IPS-18a (cell line): Measurements from ENCODE around the gene MPL.

Source experiments
- H3K27ac ChIP-seq: one replicate; pipeline ENCODE4 v1.5.1; 2013; ENCODE audit warnings: low read length
- H3K27me3 ChIP-seq: one replicate; pipeline ENCODE4 v1.6.1; 2013; ENCODE audit warnings: mild to moderate bottlenecking, low read length; ENCODE audit not compliant: control insufficient read depth, insufficient read depth
- H3K36me3 ChIP-seq: one replicate; pipeline ENCODE4 v1.6.1; 2013; ENCODE audit warnings: low read depth, low read length; ENCODE audit not compliant: control insufficient read depth
- H3K4me1 ChIP-seq: one replicate; pipeline ENCODE4 v1.6.1; 2013; ENCODE audit warnings: low read depth, low read length; ENCODE audit not compliant: control insufficient read depth
- H3K4me3 ChIP-seq: one replicate; pipeline ENCODE4 v1.5.1; 2013; ENCODE audit warnings: low read length
- H3K9ac ChIP-seq: one replicate; pipeline ENCODE4 v1.6.1; 2013; ENCODE audit warnings: mild to moderate bottlenecking, low read length, moderate library complexity
- H3K9me3 ChIP-seq: one replicate; pipeline ENCODE4 v1.6.1; 2013; ENCODE audit warnings: low read depth, low read length; ENCODE audit not compliant: control insufficient read depth

The MPL gene

DNA sequence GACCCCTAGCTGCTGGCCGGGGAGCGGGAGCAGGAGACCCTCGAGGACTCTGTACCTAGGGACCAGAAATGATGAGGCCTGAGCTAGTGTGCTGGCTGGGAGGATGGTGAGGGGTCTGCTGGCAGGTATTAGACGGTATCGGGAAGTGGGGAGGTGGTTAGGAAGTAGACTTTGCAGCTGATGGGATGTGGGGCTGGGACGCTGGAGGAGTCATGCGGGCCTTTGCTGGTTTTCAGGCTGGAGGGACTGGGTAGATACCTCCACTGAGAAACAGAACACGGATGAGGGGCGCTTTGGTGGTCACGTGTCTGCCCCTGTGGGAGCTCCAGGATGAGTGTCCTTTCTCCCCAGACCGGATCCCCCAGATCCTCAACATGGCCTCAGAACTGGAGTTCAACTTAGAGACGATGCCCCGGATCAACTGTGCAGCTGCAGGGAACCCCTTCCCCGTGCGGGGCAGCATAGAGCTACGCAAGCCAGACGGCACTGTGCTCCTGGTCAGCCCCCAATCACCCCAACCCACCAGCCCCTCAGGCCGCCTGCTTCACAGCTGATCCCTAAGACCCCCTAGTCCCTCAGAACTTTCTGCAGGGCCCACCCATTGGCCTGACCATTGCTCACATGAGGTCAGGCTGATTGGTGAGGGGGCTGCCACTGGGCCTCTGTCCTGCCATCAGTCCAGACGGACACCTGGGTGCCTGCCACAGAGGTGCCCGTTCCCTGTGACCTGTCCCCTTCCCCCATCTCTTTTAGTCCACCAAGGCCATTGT is 28.8 kb upstream of the MPL start:
- no peaks in the 10 kb centered on the region for H3K36me3 ChIP-seq
- no peaks in the 10 kb centered on the region for H3K27me3 ChIP-seq
- no peak overlapping the region for H3K27ac ChIP-seq
- no peaks in the 10 kb centered on the region for H3K4me1 ChIP-seq
- H3K9me3 ChIP-seq: no peaks in the 10 kb centered on the region
- H3K4me3 ChIP-seq: no peak overlapping the region
- no peak overlapping the region for H3K9ac ChIP-seq

- Histone ChIP-seq H3K27ac (no peak overlapping the region), H3K4me1 (no peaks in the 10 kb centered on the region), H3K9ac (no peak overlapping the region), H3K9me3 (no peaks in the 10 kb centered on the region), H3K27me3 (no peaks in the 10 kb centered on the region), H3K36me3 (no peaks in the 10 kb centered on the region), H3K4me3 (no peak overlapping the region)
Observed at GRCh38 chr1:43309405-43310025, 28.1 kb upstream of the MPL start.

DNA sequence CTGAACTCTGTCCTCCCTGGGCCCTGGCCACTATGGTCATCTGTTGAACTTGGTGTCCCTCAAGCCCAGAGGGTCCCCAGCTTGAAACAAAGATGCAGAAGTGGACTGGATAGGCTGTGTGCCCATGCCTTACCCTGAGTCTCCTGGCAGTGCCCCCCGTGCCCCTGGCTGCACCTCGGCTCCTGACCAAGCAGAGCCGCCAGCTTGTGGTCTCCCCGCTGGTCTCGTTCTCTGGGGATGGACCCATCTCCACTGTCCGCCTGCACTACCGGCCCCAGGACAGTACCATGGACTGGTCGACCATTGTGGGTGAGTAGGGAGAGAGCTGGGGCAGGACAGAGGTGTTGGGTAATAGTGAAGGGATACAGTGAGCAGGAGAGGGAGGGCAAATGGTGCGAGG is 26.1 kb upstream of the MPL start:
- no peaks in the 10 kb centered on the region for H3K9me3 ChIP-seq
- no peak overlapping the region for H3K9ac ChIP-seq
- H3K36me3 ChIP-seq: no peaks in the 10 kb centered on the region
- no peak overlapping the region for H3K4me3 ChIP-seq
- no peaks in the 10 kb centered on the region for H3K4me1 ChIP-seq
- H3K27me3 ChIP-seq: no peaks in the 10 kb centered on the region
- no peak overlapping the region for H3K27ac ChIP-seq

- no peaks in the 10 kb centered on the region for H3K9me3 ChIP-seq
- no peak overlapping the region for H3K4me3 ChIP-seq
- no peak overlapping the region for H3K27ac ChIP-seq
- H3K36me3 ChIP-seq: no peaks in the 10 kb centered on the region
- no peak overlapping the region for H3K9ac ChIP-seq
- no peaks in the 10 kb centered on the region for H3K4me1 ChIP-seq
- H3K27me3 ChIP-seq: no peaks in the 10 kb centered on the region
Observed at GRCh38 chr1:43312212-43312623, 25.4 kb upstream of the MPL start.

DNA sequence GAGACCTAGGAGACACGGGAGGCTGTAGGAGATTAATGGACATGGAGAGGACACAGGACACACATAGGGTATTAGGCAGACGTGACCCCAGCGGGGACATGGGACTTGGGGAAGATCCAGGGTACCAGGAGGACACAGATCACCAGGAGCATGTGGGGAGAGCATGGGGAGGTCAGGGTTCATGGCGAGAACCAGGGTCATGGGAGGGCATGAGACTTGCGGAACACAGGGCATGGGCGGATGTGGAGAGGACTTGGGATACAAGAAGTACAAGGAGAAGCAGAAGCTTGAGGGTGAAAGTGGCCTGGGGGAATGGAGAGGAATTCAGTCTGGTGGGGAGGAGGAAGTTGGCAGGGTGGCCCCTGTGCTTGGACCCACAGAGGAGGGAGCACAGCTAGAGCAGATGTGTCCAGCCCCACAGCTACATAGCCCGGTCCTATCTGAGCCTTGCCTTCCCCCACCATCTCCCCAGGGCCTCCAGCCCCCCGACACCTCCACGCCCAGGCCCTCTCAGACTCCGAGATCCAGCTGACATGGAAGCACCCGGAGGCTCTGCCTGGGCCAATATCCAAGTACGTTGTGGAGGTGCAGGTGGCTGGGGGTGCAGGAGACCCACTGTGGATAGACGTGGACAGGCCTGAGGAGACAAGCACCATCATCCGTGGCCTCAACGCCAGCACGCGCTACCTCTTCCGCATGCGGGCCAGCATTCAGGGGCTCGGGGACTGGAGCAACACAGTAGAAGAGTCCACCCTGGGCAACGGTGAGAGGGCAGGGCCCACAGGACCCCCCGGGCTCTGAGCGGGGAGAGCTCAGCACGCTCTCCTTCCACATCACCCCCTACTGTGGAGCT is 24.7 kb upstream of the MPL start:
- no peaks in the 10 kb centered on the region for H3K4me1 ChIP-seq
- H3K9me3 ChIP-seq: no peaks in the 10 kb centered on the region
- no peaks in the 10 kb centered on the region for H3K36me3 ChIP-seq
- no peaks in the 10 kb centered on the region for H3K27me3 ChIP-seq
- no peak overlapping the region for H3K27ac ChIP-seq
- H3K4me3 ChIP-seq: no peak overlapping the region
- H3K9ac ChIP-seq: no peak overlapping the region

DNA sequence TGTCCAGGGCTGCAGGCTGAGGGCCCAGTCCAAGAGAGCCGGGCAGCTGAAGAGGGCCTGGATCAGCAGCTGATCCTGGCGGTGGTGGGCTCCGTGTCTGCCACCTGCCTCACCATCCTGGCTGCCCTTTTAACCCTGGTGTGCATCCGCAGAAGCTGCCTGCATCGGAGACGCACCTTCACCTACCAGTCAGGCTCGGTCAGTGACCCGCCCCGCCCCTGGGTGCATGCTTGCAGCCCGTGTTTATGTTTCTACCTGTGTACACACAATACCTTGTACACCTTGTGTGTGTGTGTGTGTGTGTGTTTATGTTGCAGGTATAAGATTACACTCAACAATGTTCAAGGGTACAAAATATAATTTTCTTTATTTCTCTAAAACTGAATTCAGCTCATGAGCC is 23.8 kb upstream of the MPL start:
- Histone ChIP-seq H3K9me3 (no peaks in the 10 kb centered on the region), H3K27ac (no peak overlapping the region), H3K27me3 (no peaks in the 10 kb centered on the region), H3K4me1 (no peaks in the 10 kb centered on the region), H3K9ac (no peak overlapping the region), H3K36me3 (no peaks in the 10 kb centered on the region), H3K4me3 (no peak overlapping the region)

GRCh38 chr1:43314233-43314632 is 23.4 kb upstream of the MPL start:
- Histone ChIP-seq H3K36me3 (no peaks in the 10 kb centered on the region), H3K27me3 (no peaks in the 10 kb centered on the region), H3K9ac (no peak overlapping the region), H3K4me1 (no peaks in the 10 kb centered on the region), H3K4me3 (no peak overlapping the region), H3K27ac (no peak overlapping the region), H3K9me3 (no peaks in the 10 kb centered on the region)

GRCh38 chr1:43315481-43315880 is 22.1 kb upstream of the MPL start:
- Histone ChIP-seq H3K4me1 (no peaks in the 10 kb centered on the region), H3K9me3 (no peaks in the 10 kb centered on the region), H3K9ac (no peak overlapping the region), H3K36me3 (no peaks in the 10 kb centered on the region), H3K4me3 (no peak overlapping the region), H3K27me3 (no peaks in the 10 kb centered on the region), H3K27ac (no peak overlapping the region)

GRCh38 chr1:43315963-43316737 is 21.5 kb upstream of the MPL start:
- no peak overlapping the region for H3K9ac ChIP-seq
- no peak overlapping the region for H3K27ac ChIP-seq
- H3K27me3 ChIP-seq: no peaks in the 10 kb centered on the region
- no peak overlapping the region for H3K4me3 ChIP-seq
- H3K4me1 ChIP-seq: no peaks in the 10 kb centered on the region
- no peaks in the 10 kb centered on the region for H3K36me3 ChIP-seq
- no peaks in the 10 kb centered on the region for H3K9me3 ChIP-seq

- no peaks in the 10 kb centered on the region for H3K36me3 ChIP-seq
- H3K4me3 ChIP-seq: no peak overlapping the region
- no peaks in the 10 kb centered on the region for H3K4me1 ChIP-seq
- H3K9me3 ChIP-seq: no peaks in the 10 kb centered on the region
- H3K9ac ChIP-seq: no peak overlapping the region
- no peak overlapping the region for H3K27ac ChIP-seq
- H3K27me3 ChIP-seq: no peaks in the 10 kb centered on the region
Observed at GRCh38 chr1:43316738-43317520, 20.7 kb upstream of the MPL start.
